GM21367 (cell line): Measurements from ENCODE around the gene ELOF1.

Experiments used
- ATAC-seq: cut with Tn5 transposase; IDR thresholded peaks from one replicate; pipeline ENCODE4 v1.9.1; 2021; ENCODE audit not compliant: unreplicated experiment

The ELOF1 gene

DNA sequence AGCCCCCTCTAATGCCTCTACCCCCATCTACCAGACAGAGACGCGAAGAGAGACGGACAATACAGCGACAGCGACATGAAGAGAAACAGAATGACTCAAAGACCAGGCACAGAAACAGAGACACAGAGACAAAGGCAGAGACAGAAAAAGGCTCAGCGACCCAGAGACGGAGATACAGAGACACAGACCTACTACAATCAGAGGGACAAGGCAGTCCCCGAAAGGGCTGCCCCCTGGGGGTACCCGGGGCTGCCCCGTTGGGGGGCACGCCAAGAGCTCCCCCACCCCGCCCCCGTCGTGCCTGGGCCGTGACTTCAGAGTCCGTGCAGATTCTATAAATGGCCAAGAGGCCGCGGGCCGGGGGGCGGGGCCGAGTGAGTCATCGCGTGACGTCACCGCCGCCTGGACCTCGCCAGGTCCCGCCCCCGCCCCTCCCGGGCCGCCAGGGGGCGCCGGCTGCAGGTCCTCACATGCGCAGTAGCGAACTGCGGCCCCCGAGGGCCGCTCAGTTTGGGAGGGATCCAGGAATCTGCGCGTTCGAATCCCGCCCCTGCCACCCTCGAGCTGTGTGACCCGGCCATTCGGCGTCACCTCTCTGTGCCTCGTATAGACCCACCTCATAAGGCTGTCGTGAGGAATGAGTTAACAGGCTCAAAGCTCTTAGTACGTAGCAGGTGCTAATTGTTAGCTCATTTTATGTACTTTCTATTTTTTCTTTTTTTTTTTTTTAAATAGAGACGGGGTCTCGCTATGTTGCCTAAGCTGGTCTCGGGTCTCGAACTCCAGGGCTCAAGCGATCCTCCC, 23.0 kb downstream of the ELOF1 start:
- ATAC-seq = peak; percentile 53

DNA sequence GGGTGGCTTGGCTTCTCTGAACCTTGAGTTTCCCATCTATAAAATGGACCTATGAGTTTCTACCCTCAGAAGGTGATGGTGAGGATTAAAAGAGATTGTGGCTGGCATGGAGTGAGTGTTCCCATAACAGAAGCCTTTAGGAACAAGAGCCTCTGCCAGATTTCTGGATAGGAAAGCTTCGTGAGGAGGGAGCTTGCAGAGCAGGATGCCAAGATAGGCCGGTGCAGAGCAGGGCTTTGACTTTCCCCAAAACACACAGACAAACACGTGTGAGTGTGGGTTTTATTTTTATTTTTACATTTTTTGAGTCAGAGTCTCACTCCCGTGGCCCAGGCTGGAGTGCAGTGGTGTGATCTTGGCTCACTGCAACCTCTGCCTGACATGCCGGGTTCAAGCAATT, 24.1 kb downstream of the ELOF1 start:
- no peak for ATAC-seq

DNA sequence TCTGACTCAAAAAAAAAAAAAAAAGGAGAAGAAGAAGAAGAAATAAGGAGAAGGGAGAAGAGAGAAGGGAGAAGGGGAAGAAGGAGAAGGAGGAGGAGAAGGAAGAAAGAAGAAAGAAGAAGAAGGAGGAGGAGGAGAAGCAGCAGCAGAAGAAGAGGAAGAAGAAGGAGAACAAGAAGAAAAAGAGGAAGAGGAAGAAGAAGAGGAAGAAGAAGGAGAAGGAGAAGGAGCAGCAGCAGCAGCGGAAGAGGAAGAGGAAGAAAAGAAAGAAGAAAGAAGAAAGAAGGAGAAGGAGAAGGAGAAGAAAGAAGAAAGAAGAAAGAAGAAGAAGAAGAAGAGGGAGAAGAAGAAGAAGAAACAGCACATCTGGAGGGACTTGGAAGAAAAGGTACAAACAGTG, 24.5 kb downstream of the ELOF1 start:
- ATAC-seq = no peak

DNA sequence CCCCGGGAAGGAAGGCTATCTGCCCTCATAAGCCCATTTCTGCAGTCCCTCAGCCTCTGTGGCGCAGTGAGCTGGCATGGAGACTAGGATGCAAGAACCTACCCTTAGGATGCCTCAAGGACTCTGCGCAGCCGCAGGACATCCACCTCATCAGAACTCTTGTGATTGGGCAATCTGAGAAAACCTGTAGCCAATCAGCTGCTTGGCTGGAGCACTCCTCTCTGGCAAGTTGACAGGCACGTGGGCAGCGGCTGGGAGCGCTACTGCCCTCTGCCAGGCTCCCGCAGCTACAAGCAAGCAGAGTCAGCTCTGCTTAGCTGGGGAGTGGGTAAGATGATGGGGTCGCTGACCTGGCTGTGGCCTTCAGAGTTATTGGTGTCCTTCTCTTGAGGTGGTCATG, 28.6 kb downstream of the ELOF1 start:
- no peak for ATAC-seq

DNA sequence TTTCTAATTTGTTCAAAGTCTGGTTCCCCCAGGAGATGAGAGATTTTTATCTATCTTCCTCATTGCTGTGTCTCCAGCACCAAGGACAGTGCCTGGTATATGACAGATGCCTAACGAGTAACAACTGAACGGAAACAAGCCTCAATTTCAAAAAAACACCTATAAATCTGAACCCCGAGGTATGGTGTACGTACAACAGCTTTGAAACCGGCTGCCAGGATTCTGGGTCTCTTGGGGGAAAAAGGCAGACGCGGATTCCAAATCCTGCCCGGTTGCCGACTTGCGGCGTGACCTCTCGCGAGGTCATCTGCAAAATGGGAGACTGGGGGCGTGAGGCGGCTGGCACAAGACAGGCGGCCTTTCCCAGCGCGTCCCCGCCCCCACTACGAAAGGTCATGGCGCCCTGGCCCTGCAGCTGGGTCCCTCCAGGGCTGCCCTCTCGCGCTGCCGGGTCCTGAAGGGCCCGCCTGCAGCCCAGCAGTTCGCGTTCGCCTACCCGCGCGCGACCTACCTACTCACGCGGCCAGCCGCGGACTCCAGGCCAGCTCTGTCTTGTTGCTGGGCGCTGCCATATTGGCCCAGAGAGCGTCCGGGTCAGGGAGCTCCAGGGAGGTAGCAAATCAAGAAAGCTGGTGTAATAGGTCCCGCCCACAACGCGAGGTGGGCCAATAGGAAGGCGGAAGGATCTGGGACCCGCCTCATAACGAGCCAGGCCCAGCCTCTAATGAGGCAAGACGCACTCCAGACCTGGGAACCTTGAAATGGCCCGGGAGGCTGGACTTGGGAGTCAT, 30.3 kb downstream of the ELOF1 start, which contains the start of gene ECSIT:
ECSIT (minus strand) TSS at position 584 of the 791 bp plus-strand sequence. CDS start 9,964 bp downstream, outside the sequence.
- peak; percentile 84 for ATAC-seq

DNA sequence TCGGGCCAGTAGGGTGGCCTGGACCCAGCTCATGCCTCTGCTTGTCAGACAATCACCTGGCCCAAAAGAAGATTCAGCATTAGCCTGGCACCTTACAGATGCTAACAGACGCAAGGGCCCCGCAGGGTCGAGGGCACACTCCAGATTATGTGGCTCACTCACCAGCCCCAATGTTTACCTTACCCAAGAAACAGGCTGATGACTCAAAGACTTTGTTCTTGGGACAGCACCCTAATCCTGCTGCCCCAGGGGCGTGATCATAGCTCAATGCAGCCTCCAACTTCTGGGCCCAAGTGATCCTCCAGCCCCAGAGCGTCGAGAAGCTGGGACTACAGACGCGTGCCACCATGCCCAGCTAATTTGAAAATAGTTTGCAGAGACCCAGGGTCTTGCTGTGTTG, 39.9 kb downstream of the ELOF1 start:
- ATAC-seq = no peak

DNA sequence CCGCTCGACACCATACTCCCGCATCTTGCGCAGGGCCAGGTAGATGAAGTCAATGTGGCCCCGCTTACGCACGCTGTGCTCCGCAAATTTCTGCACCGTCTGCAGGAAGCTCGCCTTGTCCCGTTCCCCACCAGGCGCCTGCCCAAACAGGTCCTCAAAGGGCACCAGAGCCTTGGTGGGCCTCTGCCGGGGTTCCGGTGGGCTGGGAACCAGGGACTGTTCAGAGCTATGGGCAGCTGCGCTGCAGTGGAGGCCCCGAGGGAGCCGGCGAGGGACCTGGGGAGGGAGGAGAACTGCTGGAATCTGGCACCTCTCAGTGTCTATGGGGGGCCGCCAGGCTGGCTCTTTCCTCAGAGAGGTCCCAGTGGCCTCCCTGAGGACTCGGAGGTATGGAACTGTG, 45.1 kb downstream of the ELOF1 start:
- no peak for ATAC-seq

DNA sequence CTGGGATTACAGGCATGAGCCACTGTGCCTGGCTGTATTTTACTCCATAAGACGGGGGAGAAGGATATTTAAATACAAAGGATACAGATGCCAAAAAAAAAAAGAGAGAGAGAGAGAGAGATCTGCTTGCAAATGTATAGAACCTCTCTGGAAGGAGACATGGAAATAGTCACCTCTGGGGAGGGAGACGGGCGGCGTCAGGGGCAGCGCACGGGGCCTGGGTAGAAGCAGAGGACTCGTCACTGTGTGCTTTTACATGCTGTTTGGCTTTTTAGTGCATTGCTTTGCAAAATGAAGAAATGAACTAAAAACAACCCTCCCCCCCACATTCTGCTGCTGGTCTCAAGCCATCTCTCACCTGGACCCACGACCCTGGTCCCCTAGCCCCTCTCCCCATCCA, 48.6 kb downstream of the ELOF1 start:
- no peak for ATAC-seq

DNA sequence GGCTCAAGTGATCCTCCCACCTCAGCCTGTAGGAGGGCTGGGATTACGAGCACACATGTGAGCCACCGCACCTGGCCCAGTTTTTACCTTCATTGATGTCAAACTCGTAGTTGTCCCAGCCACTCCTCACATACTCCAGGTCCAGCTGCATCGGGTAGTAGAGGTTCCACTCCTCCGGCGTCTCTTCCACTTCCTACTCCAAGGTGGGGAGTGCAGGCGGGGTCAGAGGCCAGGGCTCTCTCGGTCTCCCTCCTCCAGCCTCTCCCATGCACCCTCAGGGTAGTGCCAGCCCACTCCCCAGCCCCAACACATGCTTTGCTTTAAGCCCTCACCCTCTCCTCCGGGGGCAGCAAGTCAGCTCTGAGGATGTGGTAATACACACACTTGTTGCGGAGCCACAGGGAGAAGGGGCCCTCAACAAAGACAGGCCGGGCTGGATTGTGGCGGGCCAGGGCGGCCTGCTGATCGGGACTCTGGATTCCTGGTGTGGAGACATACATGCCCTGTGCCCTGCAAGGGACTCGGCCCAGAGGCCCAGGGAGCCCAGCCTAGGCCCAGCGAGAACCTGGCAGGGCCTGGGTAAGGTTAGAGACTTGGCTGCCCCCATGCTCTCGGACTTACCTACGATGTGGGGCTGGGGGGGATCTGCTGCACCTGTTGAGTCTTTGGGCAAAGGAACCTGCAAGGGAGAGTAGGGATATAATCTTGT, 51.5 kb downstream of the ELOF1 start:
- ATAC-seq = no peak

DNA sequence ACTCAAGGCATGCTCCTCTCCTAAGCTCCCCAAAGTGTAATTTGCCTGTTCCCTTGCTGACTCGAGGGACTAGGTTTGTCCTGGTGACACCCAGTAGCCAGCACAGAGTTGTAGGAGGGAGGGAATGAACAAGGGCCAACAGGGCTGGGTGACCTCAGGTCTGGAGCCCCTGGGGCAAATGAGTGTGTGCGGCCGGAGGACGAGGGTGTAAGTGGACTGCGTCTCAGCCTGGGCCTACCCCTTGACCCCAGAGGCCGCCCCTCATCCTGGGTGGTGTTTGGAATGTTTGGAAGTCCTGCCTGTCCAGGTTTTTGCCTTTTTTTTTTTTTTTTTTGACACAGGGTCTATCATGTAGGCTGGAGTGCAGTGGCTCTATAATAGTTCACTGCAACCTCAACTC, 52.1 kb downstream of the ELOF1 start:
- ATAC-seq = no peak

DNA sequence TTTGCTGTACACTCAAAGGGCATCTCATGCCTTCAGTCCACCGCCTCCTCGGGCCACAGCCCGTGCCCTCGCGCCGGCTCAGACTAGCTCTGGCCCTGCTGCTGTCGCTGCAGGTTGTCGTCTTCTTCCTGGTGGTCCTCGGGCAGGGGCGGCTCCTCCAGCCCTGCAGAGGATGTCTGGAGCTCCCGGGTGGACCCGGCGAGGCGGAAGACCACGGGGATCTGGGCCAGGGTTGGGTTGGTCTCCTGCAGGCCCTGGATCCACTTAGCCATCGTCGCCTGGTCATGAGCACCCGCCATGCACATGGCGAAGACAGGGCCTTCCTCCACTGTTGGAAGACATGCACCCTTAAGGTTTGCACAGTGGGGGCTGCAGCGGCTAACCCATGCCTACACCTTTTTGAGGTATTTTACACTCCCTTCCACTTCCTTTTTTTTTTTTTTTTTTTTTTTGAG, 52.9 kb downstream of the ELOF1 start:
- peak; percentile 16 for ATAC-seq

DNA sequence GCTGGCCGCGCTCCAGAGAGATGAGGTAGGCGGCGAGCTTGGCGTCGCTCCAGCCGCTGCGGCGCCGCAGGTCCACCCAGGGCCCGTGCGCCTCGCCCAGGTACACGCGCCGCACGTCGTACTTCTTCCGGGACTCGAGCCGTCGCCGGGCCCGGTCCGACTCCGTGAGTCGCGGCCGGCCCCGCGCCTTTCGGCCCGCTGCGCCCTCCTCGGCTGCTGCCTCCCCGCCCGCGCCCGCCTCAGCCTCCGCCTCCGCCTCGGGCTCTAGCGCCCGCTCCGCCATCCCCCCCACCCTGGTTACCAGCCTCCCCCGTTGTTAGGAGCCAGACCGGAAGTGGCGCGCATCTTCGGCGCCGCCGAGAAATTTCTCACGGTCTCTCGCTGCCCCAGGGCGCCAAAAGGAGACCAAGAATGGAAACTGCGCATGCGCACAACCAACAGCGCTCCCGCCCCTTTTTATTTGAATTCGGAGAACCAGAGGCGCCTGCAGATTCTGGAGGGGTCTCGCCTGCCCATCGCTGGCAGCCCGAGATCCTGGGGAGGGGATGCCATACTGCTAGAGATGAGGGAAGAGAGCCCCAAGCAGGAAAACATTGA, 53.4 kb downstream of the ELOF1 start, which contains the start of gene ZNF653:
ZNF653 (minus strand) TSS at position 336 of the 597 bp plus-strand sequence; CDS start at position 283, 53 bp downstream.
- ATAC-seq = peak; percentile 45

DNA sequence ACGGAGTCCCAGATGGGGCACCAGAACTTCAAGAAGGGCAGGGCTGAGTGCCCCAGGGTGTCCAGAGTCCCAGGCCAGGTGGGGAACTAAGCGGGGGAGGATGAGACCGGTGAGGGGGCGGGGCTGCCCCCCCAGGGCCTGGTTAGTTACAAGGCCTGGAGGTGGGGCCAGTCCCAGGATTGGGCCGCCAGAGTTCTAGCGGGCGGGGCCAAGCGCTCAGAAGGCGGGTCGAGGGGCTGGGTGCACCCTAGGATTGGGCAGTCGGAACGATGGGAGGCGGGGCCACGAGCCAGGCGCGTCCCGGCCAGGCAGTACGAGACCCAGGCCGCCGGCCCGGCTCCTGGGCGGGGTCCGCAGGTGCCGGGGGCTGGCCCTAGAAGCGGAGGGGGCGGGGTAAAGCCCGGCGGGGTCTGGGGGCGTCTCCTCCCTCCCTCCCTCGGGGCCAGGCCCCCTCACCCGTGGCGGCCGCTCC, 54.0 kb downstream of the ELOF1 start:
- peak; percentile 77 for ATAC-seq

DNA sequence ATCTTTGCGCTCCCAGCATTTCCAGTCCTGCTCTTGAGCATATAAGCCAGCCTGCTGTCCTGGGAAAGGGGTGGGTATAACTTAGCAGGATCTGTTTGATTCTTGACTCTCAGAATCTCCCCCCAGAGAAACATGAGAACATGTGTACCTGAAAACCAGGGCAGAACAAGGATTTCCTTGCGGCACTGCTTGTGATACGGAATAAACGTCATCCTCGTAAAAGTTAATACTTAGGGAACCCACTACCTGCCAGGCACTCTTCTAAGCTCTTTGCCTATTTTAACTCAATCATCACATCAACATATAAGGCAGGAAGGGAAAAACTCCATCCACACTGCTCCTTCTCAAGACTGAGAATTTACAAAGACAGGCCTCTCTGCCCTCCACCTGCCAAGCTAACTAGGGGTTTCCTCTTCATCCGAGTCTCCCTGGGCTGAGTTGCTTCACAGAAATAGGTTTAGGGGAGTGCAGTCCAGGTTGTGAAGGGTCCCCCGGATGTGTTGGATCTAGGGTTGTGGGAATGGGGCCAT, 54.5 kb downstream of the ELOF1 start:
- no peak for ATAC-seq
